ENCODE results near the gene FOXC1. TPM values are rescaled to one million over a fixed set of nuclear protein-coding genes. Genes with fewer than 3 reads are reported as not detected.

The FOXC1 gene
- total and polyA plus RNA-seq, 2 of the 13 experiments (the other 11 are each of a cell fraction or from before 2014, with no cell fraction given): 0.44 to 0.55 TPM

GRCh38 chr6:1606780-1607515 is 2.8 kb upstream of the FOXC1 start:
- in situ Hi-C loops (cut with HindIII; ENCODE audit: extremely low pct_ligation_motif_present, low pct_unique_long_range_greater_than_20kb): loop anchor here (5.0 kb wide), 1 partner anchor 500 kb away; no protein-coding TSS in a partner anchor
- BruUV-seq (replicated peaks): no TSS peak
- no peak for TF ChIP-seq ZNF441 (CRISPR knock-in tag; IDR thresholded peaks at IDR 0.05; ENCODE audit: borderline replicate concordance)
- no peak for TF ChIP-seq ZNF543 (CRISPR knock-in tag; IDR thresholded peaks at IDR 0.05)
- TF ChIP-seq ZNF749 (CRISPR knock-in tag; IDR thresholded peaks at IDR 0.05; ENCODE audit: borderline replicate concordance): no peak
- peak; percentile 83 for TF ChIP-seq ATF7 (IDR thresholded peaks at IDR 0.05)
- no peak for TF ChIP-seq ATF7 (CRISPR knock-in tag; IDR thresholded peaks at IDR 0.05)
- no peak for TF ChIP-seq ARID2 (CRISPR knock-in tag; IDR thresholded peaks at IDR 0.05; ENCODE audit: borderline replicate concordance)
- no peak for TF ChIP-seq CEBPG (CRISPR knock-in tag; IDR thresholded peaks at IDR 0.05)
- no peak for TF ChIP-seq ZNF17 (CRISPR knock-in tag; IDR thresholded peaks at IDR 0.05)
- peak; percentile 36; the same call in 1 of the 2 replicates for TF ChIP-seq ZNF281 (CRISPR knock-in tag; IDR thresholded peaks at IDR 0.05; ENCODE audit: borderline replicate concordance)
- TF ChIP-seq ZNF383 (CRISPR knock-in tag; IDR thresholded peaks at IDR 0.05; ENCODE audit: borderline replicate concordance): no peak
- TF ChIP-seq RARG (CRISPR knock-in tag; IDR thresholded peaks at IDR 0.05; ENCODE audit: low read depth): 0 out of 2 replicates have a peak, but pooled peaks have one; percentile 3
- TF ChIP-seq ZFP1 (CRISPR knock-in tag; IDR thresholded peaks at IDR 0.05): no peak
- TF ChIP-seq ZNF207 (IDR thresholded peaks at IDR 0.05; ENCODE audit: borderline replicate concordance): no peak
- peak in 1 of 2 experiments; percentile 0; a peak in 1 of 4 replicates for TF ChIP-seq HMGXB4 (CRISPR knock-in tag; IDR thresholded peaks at IDR 0.05; ENCODE audit: borderline replicate concordance in 1 of 2, low read depth in 1 of 2)
- 0 out of 2 replicates have a peak, but pooled peaks have one; percentile 21 for TF ChIP-seq EED (CRISPR knock-in tag; IDR thresholded peaks at IDR 0.05)
- no peak for TF ChIP-seq ZFP36L2 (CRISPR knock-in tag; IDR thresholded peaks at IDR 0.05)
- no peak for TF ChIP-seq ATF6 (CRISPR knock-in tag; conservative IDR thresholded peaks at IDR 0.05)

More at GRCh38 chr6:1606780-1607515, 2.8 kb upstream of the FOXC1 start:
- peak overlapping the region; percentile 94 for H3K4me2 ChIP-seq (ENCODE audit: low read depth, low read length)
- no peak overlapping the region for H3K27ac ChIP-seq (ENCODE audit: extremely low read length, insufficient read depth, low read length)
- FAIRE-seq: no peak
- no peak for ATAC-seq
- 9% methylated on average over 22 of the region's 22 CpGs for WGBS (ENCODE audit: low lambda C conversion rate)
- H3K36me3 ChIP-seq (replicated peaks in 1 of 2; ENCODE audit: control insufficient read depth in 1 of 2, insufficient read depth in 2 of 2, low read length in 2 of 2): no peaks in the 10 kb centered on the region
- peaks cover 50% of the 10 kb centered on the region for H3K4me1 ChIP-seq (ENCODE audit: insufficient read depth, low read length)
- ChIA-PET POLR2A (no interaction called here), CTCF (ENCODE audit: low intra/inter-chr PET ratio, low total read pairs) (no interaction called here)
- no peaks in the 10 kb centered on the region for H3K79me2 ChIP-seq (ENCODE audit: insufficient read depth, low read length)
- H3K9ac ChIP-seq (ENCODE audit: insufficient read depth, low read depth, low read length): no peak overlapping the region
- H3K4me3 ChIP-seq (replicated peaks in 1 of 3; ENCODE audit: insufficient read depth in 1 of 3, low read depth in 2 of 3, low read length in 3 of 3): peak overlapping the region; percentile 18 to 73 (median 34)
- H3K9me3 ChIP-seq (ENCODE audit: low read length): no peaks in the 10 kb centered on the region
- no peak for DNase-seq (ENCODE audit: low spot score)
- peaks cover 32 to 76% of the 10 kb centered on the region in 2 experiments for H3K27me3 ChIP-seq (ENCODE audit: control insufficient read depth in 1 of 2, insufficient read depth in 2 of 2, low read length in 2 of 2)
- H4K20me1 ChIP-seq (ENCODE audit: insufficient read depth, low read length): peaks cover 11% of the 10 kb centered on the region; the same call in 1 of the 2 replicates
- intact Hi-C loops (cut with micrococcal nuclease; ENCODE audit: unreplicated experiment): no loop called here
- H2AFZ ChIP-seq (ENCODE audit: low read length): no peak overlapping the region

Data from HepG2 (cell line).